H1 (cell line): Measurements from ENCODE around the gene AGBL1. TPM values are rescaled to one million over a fixed set of nuclear protein-coding genes. Genes with fewer than 3 reads are reported as not detected.

Experiments used
- CTCF ChIA-PET: fragments of 300-600 bp; sonication (Branson Sonifier 250); formaldehyde crosslinking; loops from one replicate; lab custom pipeline; 2021; ENCODE audit not compliant: partially characterized antibody; lab: Charles Lee
- POLR2A ChIA-PET: fragments of 300-600 bp; sonication (Branson Sonifier 250); formaldehyde crosslinking; loops from one replicate; lab custom pipeline; 2021; ENCODE audit warnings: inconsistent platforms; ENCODE audit not compliant: partially characterized antibody; lab: Charles Lee
- DNase-seq, 2 experiments: peaks; one replicate each; pipeline versions ENCODE4 v3.0.0 to v3.0.0-alpha.2; 2010 to 2022; ENCODE audit warnings: low spot score in 2 of 2, low read depth in 1 of 2, mixed read lengths in 1 of 2
- FAIRE-seq: peaks from 2 replicates; lab custom pipeline; 2011; peaks lifted over from hg19 to GRCh38; lab: Jason Lieb, UNC
- H2AFZ ChIP-seq: 2 replicates; pipeline ENCODE4 v1.8.1; 2012; ENCODE audit warnings: low read length, inconsistent platforms
- H2AK5ac ChIP-seq: 2 replicates; pipeline ENCODE4 v1.6.1; 2013; ENCODE audit warnings: low read depth, low read length
- H2BK120ac ChIP-seq: replicated peaks from 2 replicates; pipeline ENCODE3; 2013; ENCODE audit warnings: low read depth, low read length, inconsistent platforms
- H2BK12ac ChIP-seq: 2 replicates; pipeline ENCODE4 v1.6.1; 2013; ENCODE audit warnings: low read depth, low read length
- H2BK15ac ChIP-seq: 2 replicates; pipeline ENCODE4 v1.6.1; 2013; ENCODE audit warnings: low read length
- H2BK20ac ChIP-seq: 2 replicates; pipeline ENCODE4 v1.6.1; 2013; ENCODE audit warnings: low read length
- H2BK5ac ChIP-seq: 2 replicates; pipeline ENCODE4 v1.6.1; 2013; ENCODE audit warnings: low read depth, low read length
- H3K14ac ChIP-seq: 2 replicates; pipeline ENCODE4 v1.6.1; 2013; ENCODE audit warnings: inconsistent platforms; ENCODE audit not compliant: insufficient read length
- H3K18ac ChIP-seq: 2 replicates; pipeline ENCODE4 v1.6.1; 2013; ENCODE audit warnings: low read length; ENCODE audit errors: extremely low read depth
- H3K23ac ChIP-seq: 2 replicates; pipeline ENCODE4 v1.6.1; 2013; ENCODE audit warnings: inconsistent platforms; ENCODE audit not compliant: insufficient read length
- H3K23me2 ChIP-seq: 2 replicates; pipeline ENCODE4 v1.6.1; 2013; ENCODE audit warnings: low read depth, low read length
- H3K27ac ChIP-seq: 2 replicates; pipeline ENCODE4 v1.6.1; 2011; ENCODE audit warnings: low read depth, low read length, inconsistent platforms
- H3K27me3 ChIP-seq, 4 experiments: replicated peaks in 1 of 4; 1 replicate in 1 of 4; 2 replicates in 3 of 4; pipeline versions ENCODE4 v1.6.1 to v1.8.1; 2011 to 2013; ENCODE audit warnings: low read length in 3 of 4, mild to moderate bottlenecking in 3 of 4, inconsistent platforms in 2 of 4, mixed read lengths in 2 of 4, moderate library complexity in 1 of 4; ENCODE audit not compliant: control insufficient read depth in 3 of 4, insufficient read depth in 3 of 4; ENCODE audit errors: extremely low read depth in 1 of 4
- H3K36me3 ChIP-seq, 4 experiments: 2 replicates each; pipeline versions ENCODE4 v1.6.1 to v1.8.1; 2011 to 2013; ENCODE audit warnings: mild to moderate bottlenecking in 4 of 4, low read length in 3 of 4, moderate library complexity in 2 of 4, control low read depth in 1 of 4, inconsistent platforms in 1 of 4; ENCODE audit not compliant: insufficient read depth in 4 of 4, control insufficient read depth in 2 of 4
- H3K4ac ChIP-seq: replicated peaks from 2 replicates; pipeline ENCODE3; 2013; ENCODE audit warnings: low read length, low read depth, mixed read lengths, inconsistent platforms; ENCODE audit not compliant: insufficient read length
- H3K4me1 ChIP-seq, 4 experiments: replicated peaks in 1 of 4; 1 replicate in 1 of 4; 2 replicates in 3 of 4; pipeline versions ENCODE4 v1.6.1 to v1.8.1; 2011 to 2013; ENCODE audit warnings: low read length in 3 of 4, inconsistent platforms in 2 of 4, mixed read lengths in 1 of 4; ENCODE audit not compliant: insufficient read depth in 4 of 4, control insufficient read depth in 3 of 4
- H3K4me2 ChIP-seq, 2 experiments: 2 replicates each; pipeline versions ENCODE4 v1.6.1 to v1.8.1; 2011 to 2013; ENCODE audit warnings: low read depth in 2 of 2, low read length in 2 of 2, control low read depth in 1 of 2, inconsistent platforms in 1 of 2, mild to moderate bottlenecking in 1 of 2; ENCODE audit not compliant: insufficient read depth in 1 of 2
- H3K4me3 ChIP-seq, 4 experiments: fragments of 200-600, 300-600 bp in 1 of 4; sonication (generic), shearing (Covaris generic), sonication (Bioruptor Twin) in 1 of 4; 2 replicates each; pipeline versions ENCODE4 v1.5.1 to v1.8.1; 2011 to 2016; ENCODE audit warnings: low read length in 4 of 4, low read depth in 3 of 4, control low read depth in 2 of 4, inconsistent platforms in 2 of 4, mild to moderate bottlenecking in 2 of 4, mixed read lengths in 1 of 4, moderate library complexity in 1 of 4; ENCODE audit not compliant: insufficient read depth in 2 of 4; ENCODE audit errors: extremely low read depth in 1 of 4
- H3K56ac ChIP-seq: replicated peaks from 2 replicates; pipeline ENCODE3; 2013; ENCODE audit warnings: low read depth, mild to moderate bottlenecking, mixed read lengths, low read length, inconsistent platforms; ENCODE audit not compliant: insufficient read length
- H3K79me1 ChIP-seq: 2 replicates; pipeline ENCODE4 v1.6.1; 2013; ENCODE audit warnings: low read depth, low read length, control low read depth
- H3K79me2 ChIP-seq, 2 experiments: 2 replicates each; pipeline versions ENCODE4 v1.6.1 to v1.8.1; 2012 to 2013; ENCODE audit warnings: low read length in 2 of 2, mild to moderate bottlenecking in 2 of 2, inconsistent platforms in 1 of 2; ENCODE audit not compliant: insufficient read depth in 2 of 2, control insufficient read depth in 1 of 2
- H3K9ac ChIP-seq, 4 experiments: replicated peaks in 1 of 4; 1 replicate in 1 of 4; 2 replicates in 3 of 4; pipeline versions ENCODE4 v1.6.1 to v1.8.1; 2011 to 2013; ENCODE audit warnings: low read depth in 3 of 4, low read length in 3 of 4, control low read depth in 2 of 4, mild to moderate bottlenecking in 2 of 4, moderate library complexity in 2 of 4, inconsistent platforms in 1 of 4; ENCODE audit errors: extremely low read depth in 1 of 4
- H3K9me3 ChIP-seq, 2 experiments: 2 replicates each; pipeline versions ENCODE4 v1.6.1 to v1.8.1; 2012 to 2013; ENCODE audit warnings: mild to moderate bottlenecking in 2 of 2, moderate library complexity in 2 of 2, control low read depth in 1 of 2, inconsistent platforms in 1 of 2, low read depth in 1 of 2, low read length in 1 of 2, mixed read lengths in 1 of 2; ENCODE audit not compliant: insufficient read depth in 2 of 2
- H4K20me1 ChIP-seq, 2 experiments: replicated peaks in 1 of 2; 2 replicates each; pipeline versions ENCODE3 to v1.8.1; 2011 to 2013; ENCODE audit warnings: inconsistent platforms in 2 of 2, low read length in 2 of 2, mild to moderate bottlenecking in 1 of 2; ENCODE audit not compliant: insufficient read depth in 2 of 2, control insufficient read depth in 1 of 2
- H4K5ac ChIP-seq: 2 replicates; pipeline ENCODE4 v1.6.1; 2013; ENCODE audit warnings: low read length, low read depth, mixed read lengths, inconsistent platforms; ENCODE audit not compliant: insufficient read length
- H4K8ac ChIP-seq: 2 replicates; pipeline ENCODE4 v1.8.0; 2013; ENCODE audit warnings: mild to moderate bottlenecking, moderate library complexity, low read length, inconsistent platforms; ENCODE audit not compliant: insufficient read depth; ENCODE audit errors: extremely low read depth
- H4K91ac ChIP-seq: replicated peaks from 2 replicates; pipeline ENCODE3; 2013; ENCODE audit warnings: low read length, mixed read lengths, inconsistent platforms; ENCODE audit not compliant: insufficient read length
- FOSL1 ChIP-seq: IDR thresholded peaks from 2 replicates; pipeline ENCODE4 v1.6.1; 2011; ENCODE audit warnings: mild to moderate bottlenecking, low read depth, low read length, moderate library complexity; ENCODE audit not compliant: insufficient read depth
- WGBS, 2 experiments: shearing (Covaris generic) in 1 of 2; methylation state at CpG; one replicate each; pipeline versions ENCODE4 v1.1.6 to v1.1.7; 2013 to 2015; ENCODE audit warnings: low lambda C conversion rate in 2 of 2, mixed read lengths in 2 of 2, inconsistent platforms in 1 of 2, low coverage in 1 of 2, missing lambda C conversion rate in 1 of 2; ENCODE audit not compliant: insufficient replicate concordance in 2 of 2, insufficient coverage in 1 of 2, insufficient read length in 1 of 2; ENCODE audit errors: extremely low coverage in 1 of 2, missing lambda C conversion rate in 1 of 2; 5-methylcytosine and 5-hydroxymethylcytosine counted together
- polyA plus RNA-seq, 7 experiments: library from polyadenylated mRNA; depleted of rRNA in 3 of 7; stranded (reverse) in 5 of 7; unstranded in 2 of 7; fragments of >200 nt in 5 of 7; fragments of 200-250 nt in 2 of 7; gene quantifications; 1 replicate in 5 of 7; 2 replicates in 1 of 7; 4 replicates in 1 of 7; pipeline versions ENCODE4 v1.2.1 to v1.2.3, GENCODE V29; 2011 to 2013; ENCODE audit warnings: missing spikeins in 2 of 7, mixed read lengths in 2 of 7
- total RNA-seq: library from RNA; stranded (reverse); fragmentation: NEBNext Ultra II Directional; extraction: Animal tissue kit (Norgen Biotek cat#: 25700); gene quantifications from 2 replicates; pipeline ENCODE4 v1.2.1, GENCODE V29; 2021

AGBL1 gene
- total and polyA plus RNA-seq, 2 of the 8 experiments (the other 6 are each of a cell fraction or from before 2014, with no cell fraction given) = not detected

- H3K23me2 ChIP-seq = no peaks in the 10 kb centered on the region
- no peak overlapping the region for H2BK120ac ChIP-seq
- H3K4ac ChIP-seq = no peak overlapping the region
- no peak overlapping the region for H4K91ac ChIP-seq
- H3K9me3 ChIP-seq = no peaks in the 10 kb centered on the region
- no peak overlapping the region for H2AFZ ChIP-seq
- H4K5ac ChIP-seq = no peak overlapping the region
- H3K36me3 ChIP-seq = no peaks in the 10 kb centered on the region
- H4K8ac ChIP-seq = no peak overlapping the region
- no peak overlapping the region for H3K4me3 ChIP-seq
- H3K23ac ChIP-seq = no peak overlapping the region
- H3K79me1 ChIP-seq = no peaks in the 10 kb centered on the region
- H3K18ac ChIP-seq = no peak overlapping the region
- no peak overlapping the region for H3K14ac ChIP-seq
- H2BK20ac ChIP-seq = no peak overlapping the region
- no peak overlapping the region for H3K27ac ChIP-seq
- H3K56ac ChIP-seq = no peak overlapping the region
- no peak overlapping the region for H2BK12ac ChIP-seq
- TF ChIP-seq FOSL1 = no peak
- ChIA-PET CTCF (interaction anchor here (0.6 kb wide), 1 partner anchor 77 kb away, joined by 3 read pairs; no protein-coding TSS in a partner anchor), POLR2A (no interaction called here)
- H3K27me3 ChIP-seq = no peaks in the 10 kb centered on the region
- no peaks in the 10 kb centered on the region for H3K4me1 ChIP-seq
- H2BK5ac ChIP-seq = no peak overlapping the region
- FAIRE-seq (no peak), DNase-seq (no peak)
- no peak overlapping the region for H3K9ac ChIP-seq
- no peak overlapping the region for H2AK5ac ChIP-seq
- H4K20me1 ChIP-seq = no peaks in the 10 kb centered on the region
- H2BK15ac ChIP-seq = no peak overlapping the region
- H3K79me2 ChIP-seq = no peaks in the 10 kb centered on the region
- no peak overlapping the region for H3K4me2 ChIP-seq
- 86% methylated on average over 1 of the region's 1 CpG; no CpG with 5 or more reads in 1 of the 2 experiments for WGBS, 2 experiments
Measured at GRCh38 chr15:86796521-86796920, 716.9 kb downstream of the AGBL1 start.
